ENCODE data around the gene KIF5C. TPM values are rescaled to one million over a fixed set of nuclear protein-coding genes. Genes with fewer than 3 reads are reported as not detected.

The KIF5C gene
- total and polyA plus RNA-seq, 7 experiments from 2014 or later = 0.58 to 14.3 (median 5.1) TPM

DNA sequence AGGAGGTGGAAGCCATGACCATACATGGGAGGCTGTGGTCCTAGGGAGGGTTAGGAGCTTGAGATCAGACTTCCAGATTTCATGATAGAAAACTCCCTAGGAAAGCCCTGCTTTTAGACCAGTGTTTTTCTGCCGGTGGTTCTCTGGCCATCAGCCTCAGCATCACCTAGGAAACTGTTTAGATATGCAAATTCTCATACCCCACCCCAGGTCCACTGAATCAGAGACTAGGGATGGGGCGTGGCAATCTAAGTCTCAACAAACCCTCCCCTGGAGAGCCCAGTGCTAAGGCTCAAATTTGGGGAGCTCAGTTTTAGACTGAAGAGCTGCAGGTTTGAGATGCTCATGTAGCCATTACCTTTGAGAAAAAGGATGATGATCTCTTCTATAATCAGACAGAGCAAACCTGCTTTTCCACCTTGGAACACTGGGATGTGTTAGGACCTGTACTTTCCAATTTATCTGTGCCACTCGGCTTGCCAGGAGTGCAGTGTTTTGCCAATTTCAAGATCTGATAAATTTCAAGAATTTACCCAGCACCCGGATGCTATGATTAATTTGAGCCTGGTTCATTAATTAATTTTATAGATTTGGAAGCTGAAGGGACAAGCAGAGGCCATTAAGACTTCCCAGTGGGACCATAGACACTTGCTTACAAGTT, 132.0 kb downstream of the KIF5C start:
- Histone ChIP-seq H3K27ac (ENCODE audit: low read depth, low read length) (no peak overlapping the region), H3K4me1 (ENCODE audit: control insufficient read depth in 2 of 2, insufficient read depth in 2 of 2, low read length in 2 of 2) (no peaks in the 10 kb centered on the region), H3K36me3 (ENCODE audit: control insufficient read depth in 2 of 3, insufficient read depth in 3 of 3, low read length in 3 of 3) (no peaks in the 10 kb centered on the region), H3K9me3 (ENCODE audit: control insufficient read depth in 2 of 3, low read length in 3 of 3) (no peaks in the 10 kb centered on the region), H3K4me3 (ENCODE audit: low read length) (no peak overlapping the region), H3K27me3 (ENCODE audit: control insufficient read depth in 2 of 2, insufficient read depth in 2 of 2, low read length in 2 of 2) (no peaks in the 10 kb centered on the region)
- H3K36me3 Mint-ChIP-seq = peaks cover 0 to 20% (median 11%) of the 10 kb centered on the region in 5 donors
- H3K4me1 Mint-ChIP-seq = no peaks in the 10 kb centered on the region
- no peaks in the 10 kb centered on the region for H3K9me3 Mint-ChIP-seq
- intact Hi-C loops (cut with micrococcal nuclease) = no loop called here
- no peak for ATAC-seq
- no peaks in the 10 kb centered on the region for H3K27me3 Mint-ChIP-seq
- no peak overlapping the region for H3K4me3 Mint-ChIP-seq
- no peak for DNase-seq
- ChIA-PET POLR2A (no interaction called here), CTCF (interaction anchor here (0.6 kb wide), 1 partner anchor 154 kb away, joined by 3 read pairs; no protein-coding TSS in a partner anchor)
- no peak overlapping the region for H3K27ac Mint-ChIP-seq

DNA sequence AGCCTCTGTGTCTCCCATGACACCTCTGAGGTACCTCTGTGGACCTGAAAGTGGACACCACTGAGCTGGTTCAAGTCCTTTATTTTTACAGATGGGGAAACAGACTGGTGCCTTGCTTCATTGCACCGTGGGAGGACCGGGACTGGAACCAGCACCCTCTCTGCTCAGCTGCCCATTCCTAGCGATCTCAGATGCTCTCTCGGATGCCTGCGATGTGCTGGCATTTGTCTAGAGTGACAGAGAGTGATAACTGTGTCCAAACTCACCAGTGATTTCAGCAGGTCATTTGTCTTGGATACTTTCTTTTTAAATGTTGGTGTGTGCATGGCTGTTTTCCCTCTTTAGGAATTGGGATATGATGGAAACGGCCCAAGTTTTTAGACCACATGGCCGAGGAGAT, 133.4 kb downstream of the KIF5C start:
- no peak overlapping the region for H3K4me3 ChIP-seq (ENCODE audit: low read length)
- no peaks in the 10 kb centered on the region for H3K36me3 ChIP-seq (ENCODE audit: control insufficient read depth in 2 of 3, insufficient read depth in 3 of 3, low read length in 3 of 3)
- CTCF ChIA-PET = interaction anchor here (0.7 kb wide), 1 partner anchor 9 kb away, joined by 3 read pairs; no protein-coding TSS in a partner anchor
- Mint-ChIP-seq H3K27me3 (no peaks in the 10 kb centered on the region), H3K4me1 (no peaks in the 10 kb centered on the region), H3K27ac (no peak overlapping the region), H3K9me3 (no peaks in the 10 kb centered on the region), H3K36me3 (peaks cover 0 to 16% (median 6%) of the 10 kb centered on the region in 5 donors), H3K4me3 (no peak overlapping the region)
- H3K9me3 ChIP-seq (ENCODE audit: control insufficient read depth in 2 of 3, low read length in 3 of 3) = no peaks in the 10 kb centered on the region
- DNase-seq = no peak
- intact Hi-C loops (cut with micrococcal nuclease) = no loop called here
- POLR2A ChIA-PET = no interaction called here
- H3K4me1 ChIP-seq (ENCODE audit: control insufficient read depth in 2 of 2, insufficient read depth in 2 of 2, low read length in 2 of 2) = no peaks in the 10 kb centered on the region
- H3K27me3 ChIP-seq (ENCODE audit: control insufficient read depth in 2 of 2, insufficient read depth in 2 of 2, low read length in 2 of 2) = no peaks in the 10 kb centered on the region
- H3K27ac ChIP-seq (ENCODE audit: low read depth, low read length) = no peak overlapping the region
- no peak for ATAC-seq

DNA sequence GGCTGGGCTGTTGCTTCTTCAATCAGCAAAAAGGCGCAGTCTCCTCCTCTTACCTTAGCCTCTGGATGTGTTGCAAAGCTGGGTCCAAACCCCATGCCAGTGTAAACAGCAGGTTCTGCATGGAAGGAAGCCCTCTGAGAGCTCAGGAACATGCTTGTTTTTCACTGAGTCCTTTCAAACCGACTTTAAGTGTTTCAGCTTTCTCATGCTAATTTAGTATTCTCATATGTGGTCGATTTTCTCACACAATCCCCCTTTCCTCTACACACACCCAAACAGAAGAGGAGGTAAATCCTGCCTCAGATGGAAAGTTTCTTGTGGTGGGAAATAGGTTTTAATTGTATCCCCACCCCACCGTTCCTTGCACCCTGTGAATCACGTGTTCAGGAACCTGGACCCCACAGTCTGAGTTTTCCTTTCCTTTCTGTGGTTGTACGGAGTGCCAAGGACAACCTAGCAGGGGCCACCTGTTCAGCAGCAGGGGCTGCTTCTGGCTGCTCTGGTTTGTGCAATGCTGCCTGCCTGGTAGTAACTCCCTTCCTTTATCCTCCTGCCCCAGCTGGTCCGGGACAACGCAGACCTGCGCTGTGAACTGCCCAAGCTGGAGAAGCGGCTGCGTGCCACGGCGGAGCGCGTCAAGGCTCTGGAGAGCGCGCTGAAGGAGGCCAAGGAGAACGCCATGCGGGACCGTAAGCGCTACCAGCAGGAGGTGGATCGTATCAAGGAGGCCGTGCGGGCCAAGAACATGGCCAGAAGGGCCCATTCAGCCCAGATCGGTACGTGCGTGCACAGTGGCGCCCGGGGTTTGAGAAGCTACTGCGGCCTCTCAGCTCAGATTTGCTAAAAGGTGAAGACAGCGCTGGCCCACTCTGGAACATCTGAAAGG, 134.8 kb downstream of the KIF5C start:
- no peaks in the 10 kb centered on the region for H3K36me3 ChIP-seq (ENCODE audit: control insufficient read depth in 2 of 3, insufficient read depth in 3 of 3, low read length in 3 of 3)
- no peaks in the 10 kb centered on the region for H3K4me1 ChIP-seq (ENCODE audit: control insufficient read depth in 2 of 2, insufficient read depth in 2 of 2, low read length in 2 of 2)
- intact Hi-C loops (cut with micrococcal nuclease) = no loop called here
- ChIA-PET CTCF (no interaction called here), POLR2A (no interaction called here)
- no peak for DNase-seq
- H3K4me3 Mint-ChIP-seq = no peak overlapping the region
- H3K9me3 Mint-ChIP-seq = no peaks in the 10 kb centered on the region
- no peak overlapping the region for H3K4me3 ChIP-seq (ENCODE audit: low read length)
- no peak for ATAC-seq
- H3K27ac ChIP-seq (ENCODE audit: low read depth, low read length) = no peak overlapping the region
- no peaks in the 10 kb centered on the region for H3K27me3 ChIP-seq (ENCODE audit: control insufficient read depth in 2 of 2, insufficient read depth in 2 of 2, low read length in 2 of 2)
- no peak overlapping the region for H3K27ac Mint-ChIP-seq
- H3K9me3 ChIP-seq (ENCODE audit: control insufficient read depth in 2 of 3, low read length in 3 of 3) = no peaks in the 10 kb centered on the region
- no peaks in the 10 kb centered on the region for H3K27me3 Mint-ChIP-seq
- no peaks in the 10 kb centered on the region for H3K4me1 Mint-ChIP-seq
- H3K36me3 Mint-ChIP-seq = peaks cover 0 to 16% (median 6%) of the 10 kb centered on the region in 5 donors

DNA sequence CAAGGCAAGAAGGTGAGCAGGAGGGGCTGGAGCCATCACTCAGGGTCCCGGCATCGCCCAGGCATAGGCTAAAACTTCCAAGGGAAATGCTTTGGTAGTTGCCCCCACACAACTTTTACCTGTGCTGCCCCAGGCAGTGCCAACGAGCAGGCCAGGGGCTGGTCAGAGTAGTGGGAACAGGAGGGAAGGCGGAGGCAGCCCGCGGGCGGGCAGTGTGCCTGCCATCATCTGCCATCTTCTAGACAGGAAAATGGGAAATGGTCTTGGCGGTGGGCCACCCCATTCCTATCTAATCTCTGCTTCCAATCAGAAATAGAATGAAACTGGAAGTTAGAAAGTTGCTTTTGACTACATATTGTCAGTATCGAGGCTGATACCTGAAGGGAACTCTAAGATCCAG, 137.5 kb downstream of the KIF5C start:
- H3K9me3 ChIP-seq (ENCODE audit: control insufficient read depth in 2 of 3, low read length in 3 of 3) = no peaks in the 10 kb centered on the region
- no peak overlapping the region for H3K4me3 ChIP-seq (ENCODE audit: low read length)
- no peak for DNase-seq
- POLR2A ChIA-PET = no interaction called here
- Mint-ChIP-seq H3K4me3 (no peak overlapping the region), H3K27ac (no peak overlapping the region), H3K9me3 (no peaks in the 10 kb centered on the region), H3K36me3 (peaks cover 0 to 11% (median 6%) of the 10 kb centered on the region in 5 donors), H3K4me1 (peaks cover 0 to 8% (median 5%) of the 10 kb centered on the region in 7 donors), H3K27me3 (no peaks in the 10 kb centered on the region)
- intact Hi-C loops (cut with micrococcal nuclease) = no loop called here
- ATAC-seq = no peak
- H3K4me1 ChIP-seq (ENCODE audit: control insufficient read depth in 2 of 2, insufficient read depth in 2 of 2, low read length in 2 of 2) = no peaks in the 10 kb centered on the region
- H3K27me3 ChIP-seq (ENCODE audit: control insufficient read depth in 2 of 2, insufficient read depth in 2 of 2, low read length in 2 of 2) = no peaks in the 10 kb centered on the region
- H3K36me3 ChIP-seq (ENCODE audit: control insufficient read depth in 2 of 3, insufficient read depth in 3 of 3, low read length in 3 of 3) = no peaks in the 10 kb centered on the region
- no peak overlapping the region for H3K27ac ChIP-seq (ENCODE audit: low read depth, low read length)
- CTCF ChIA-PET = no interaction called here

DNA sequence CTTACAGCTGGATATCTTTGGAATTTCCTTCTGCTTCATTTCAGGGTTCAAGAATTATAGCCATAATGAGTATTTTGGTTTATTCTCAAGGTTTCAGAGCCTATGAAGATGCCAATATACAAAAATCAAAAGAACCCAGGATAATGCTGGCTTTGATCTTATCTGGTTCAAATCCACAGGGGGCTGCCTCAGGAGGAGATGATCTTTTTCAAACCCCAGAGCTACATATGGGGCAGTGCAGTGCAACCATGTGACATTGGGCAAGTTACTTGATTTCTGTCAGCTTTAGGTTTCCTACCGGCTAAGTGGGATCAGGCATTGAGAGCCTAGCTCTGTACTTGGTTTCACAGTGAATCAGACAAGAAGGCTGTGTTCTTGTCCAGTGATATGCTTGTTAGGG, 140.5 kb downstream of the KIF5C start:
- no peak overlapping the region for H3K27ac Mint-ChIP-seq
- H3K4me1 Mint-ChIP-seq = peaks cover 0 to 10% (median 5%) of the 10 kb centered on the region in 7 donors
- intact Hi-C loops (cut with micrococcal nuclease) = loop anchor here in 1 of 2 donors (5.0 kb wide), 1 partner anchor 297 kb away; no protein-coding TSS in a partner anchor
- Histone ChIP-seq H3K36me3 (ENCODE audit: control insufficient read depth in 2 of 3, insufficient read depth in 3 of 3, low read length in 3 of 3) (no peaks in the 10 kb centered on the region), H3K4me1 (ENCODE audit: control insufficient read depth in 2 of 2, insufficient read depth in 2 of 2, low read length in 2 of 2) (no peaks in the 10 kb centered on the region), H3K4me3 (ENCODE audit: low read length) (no peak overlapping the region), H3K27ac (ENCODE audit: low read depth, low read length) (no peak overlapping the region), H3K9me3 (ENCODE audit: control insufficient read depth in 2 of 3, low read length in 3 of 3) (no peaks in the 10 kb centered on the region), H3K27me3 (ENCODE audit: control insufficient read depth in 2 of 2, insufficient read depth in 2 of 2, low read length in 2 of 2) (no peaks in the 10 kb centered on the region)
- CTCF ChIA-PET = no interaction called here
- no peak overlapping the region for H3K4me3 Mint-ChIP-seq
- ATAC-seq (no peak), DNase-seq (no peak)
- H3K27me3 Mint-ChIP-seq = no peaks in the 10 kb centered on the region
- POLR2A ChIA-PET = interaction anchor here (0.6 kb wide), 2 partner anchors 9 to 370 kb away, joined by 3 to 4 read pairs; no protein-coding TSS in a partner anchor
- peaks cover 0 to 11% (median 3%) of the 10 kb centered on the region in 5 donors for H3K36me3 Mint-ChIP-seq
- H3K9me3 Mint-ChIP-seq = no peaks in the 10 kb centered on the region

DNA sequence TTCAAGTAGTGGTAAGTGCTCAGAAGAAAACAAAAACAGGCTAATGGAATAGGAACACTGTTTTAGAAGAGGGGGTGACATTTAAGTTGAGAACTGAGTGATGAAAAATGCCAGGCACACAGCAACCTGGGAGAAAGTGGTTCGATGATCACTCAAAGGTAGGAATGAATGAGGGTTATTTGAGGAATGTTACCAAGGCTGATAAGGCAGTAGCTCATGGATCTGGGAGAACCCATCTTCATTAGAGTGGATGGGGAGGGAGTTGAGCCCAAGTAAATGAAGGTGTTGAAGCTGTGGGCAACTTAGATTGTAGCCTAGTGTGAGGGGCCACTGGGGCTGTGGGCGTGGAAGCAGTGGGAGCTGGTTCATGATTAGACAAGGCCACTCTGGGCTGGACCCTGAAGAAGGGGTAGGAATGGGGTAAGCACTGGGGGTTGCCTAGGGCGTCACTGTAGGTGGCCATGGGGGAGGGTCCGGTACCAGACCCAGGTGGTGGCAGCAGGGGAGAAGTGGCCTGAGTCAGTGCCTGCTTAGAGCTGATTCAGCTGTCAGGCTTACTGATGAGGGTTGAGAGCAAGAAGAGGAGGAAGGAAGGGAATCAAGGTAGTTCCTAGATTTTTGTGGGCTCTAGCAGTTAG, 141.0 kb downstream of the KIF5C start:
- no peaks in the 10 kb centered on the region for H3K36me3 ChIP-seq (ENCODE audit: control insufficient read depth in 2 of 3, insufficient read depth in 3 of 3, low read length in 3 of 3)
- H3K9me3 Mint-ChIP-seq = no peaks in the 10 kb centered on the region
- peak overlapping the region in 1 of 9 donors; percentile 33 for H3K27ac Mint-ChIP-seq
- no peak overlapping the region for H3K4me3 ChIP-seq (ENCODE audit: low read length)
- peaks cover 0 to 11% (median 3%) of the 10 kb centered on the region in 5 donors for H3K36me3 Mint-ChIP-seq
- intact Hi-C loops (cut with micrococcal nuclease) = loop anchor here (2.0 to 5.0 kb wide), 2 partner anchors 296 to 297 kb away; no protein-coding TSS in a partner anchor
- peaks cover 0 to 10% (median 5%) of the 10 kb centered on the region in 7 donors for H3K4me1 Mint-ChIP-seq
- ATAC-seq = no peak
- POLR2A ChIA-PET = interaction anchor here (0.6 kb wide), 1 partner anchor 8 kb away, joined by 4 read pairs; no protein-coding TSS in a partner anchor
- no peak overlapping the region for H3K27ac ChIP-seq (ENCODE audit: low read depth, low read length)
- DNase-seq = no peak
- no peaks in the 10 kb centered on the region for H3K9me3 ChIP-seq (ENCODE audit: control insufficient read depth in 2 of 3, low read length in 3 of 3)
- H3K27me3 ChIP-seq (ENCODE audit: control insufficient read depth in 2 of 2, insufficient read depth in 2 of 2, low read length in 2 of 2) = no peaks in the 10 kb centered on the region
- no peaks in the 10 kb centered on the region for H3K4me1 ChIP-seq (ENCODE audit: control insufficient read depth in 2 of 2, insufficient read depth in 2 of 2, low read length in 2 of 2)
- CTCF ChIA-PET = interaction anchor here (1.3 to 1.6 kb wide), 4 partner anchors 30 to 553 kb away, joined by 3 to 7 read pairs (median 6); no protein-coding TSS in a partner anchor
- H3K4me3 Mint-ChIP-seq = no peak overlapping the region
- H3K27me3 Mint-ChIP-seq = no peaks in the 10 kb centered on the region
